Measurements from ENCODE around the gene PPP2R2B. TPM values are rescaled to one million over a fixed set of nuclear protein-coding genes. Genes with fewer than 3 reads are reported as not detected.

Gene PPP2R2B
- total RNA-seq, 2 donors from 2014 or later: 0.35 to 0.93 TPM

DNA sequence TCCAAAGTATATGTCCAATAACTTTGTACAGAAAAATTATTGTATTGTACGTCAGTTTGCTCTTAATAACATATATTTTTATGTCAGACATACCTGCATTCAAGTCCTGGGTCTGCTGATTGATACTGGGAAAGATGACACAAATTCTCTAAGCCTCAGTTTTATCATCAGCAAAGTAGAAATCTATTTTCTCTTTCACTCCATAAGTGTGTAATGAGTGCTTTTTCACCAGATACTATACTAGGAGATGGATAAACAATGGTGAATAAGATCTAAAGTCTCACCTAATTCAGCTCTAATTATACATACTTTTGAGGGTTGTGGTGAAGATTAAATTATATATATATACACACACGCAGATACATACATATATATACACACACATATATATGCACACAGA lies 12.3 kb downstream of the PPP2R2B start:
- Histone ChIP-seq H3K9me3 (no peaks in the 10 kb centered on the region), H3K27me3 (no peaks in the 10 kb centered on the region), H3K4me1 (no peaks in the 10 kb centered on the region), H3K9ac (ENCODE audit: low read depth in 2 of 2, low read length in 2 of 2) (no peak overlapping the region), H3K27ac (no peak overlapping the region), H3K36me3 (no peaks in the 10 kb centered on the region), H3K4me3 (no peak overlapping the region)
- intact Hi-C loops (cut with DNase I): no loop called here
- TF ChIP-seq, protein P1, sequence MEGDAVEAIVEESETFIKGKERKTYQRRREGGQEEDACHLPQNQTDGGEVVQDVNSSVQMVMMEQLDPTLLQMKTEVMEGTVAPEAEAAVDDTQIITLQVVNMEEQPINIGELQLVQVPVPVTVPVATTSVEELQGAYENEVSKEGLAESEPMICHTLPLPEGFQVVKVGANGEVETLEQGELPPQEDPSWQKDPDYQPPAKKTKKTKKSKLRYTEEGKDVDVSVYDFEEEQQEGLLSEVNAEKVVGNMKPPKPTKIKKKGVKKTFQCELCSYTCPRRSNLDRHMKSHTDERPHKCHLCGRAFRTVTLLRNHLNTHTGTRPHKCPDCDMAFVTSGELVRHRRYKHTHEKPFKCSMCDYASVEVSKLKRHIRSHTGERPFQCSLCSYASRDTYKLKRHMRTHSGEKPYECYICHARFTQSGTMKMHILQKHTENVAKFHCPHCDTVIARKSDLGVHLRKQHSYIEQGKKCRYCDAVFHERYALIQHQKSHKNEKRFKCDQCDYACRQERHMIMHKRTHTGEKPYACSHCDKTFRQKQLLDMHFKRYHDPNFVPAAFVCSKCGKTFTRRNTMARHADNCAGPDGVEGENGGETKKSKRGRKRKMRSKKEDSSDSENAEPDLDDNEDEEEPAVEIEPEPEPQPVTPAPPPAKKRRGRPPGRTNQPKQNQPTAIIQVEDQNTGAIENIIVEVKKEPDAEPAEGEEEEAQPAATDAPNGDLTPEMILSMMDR (IDR thresholded peaks at IDR 0.05): no peak
- no peak for DNase-seq

DNA sequence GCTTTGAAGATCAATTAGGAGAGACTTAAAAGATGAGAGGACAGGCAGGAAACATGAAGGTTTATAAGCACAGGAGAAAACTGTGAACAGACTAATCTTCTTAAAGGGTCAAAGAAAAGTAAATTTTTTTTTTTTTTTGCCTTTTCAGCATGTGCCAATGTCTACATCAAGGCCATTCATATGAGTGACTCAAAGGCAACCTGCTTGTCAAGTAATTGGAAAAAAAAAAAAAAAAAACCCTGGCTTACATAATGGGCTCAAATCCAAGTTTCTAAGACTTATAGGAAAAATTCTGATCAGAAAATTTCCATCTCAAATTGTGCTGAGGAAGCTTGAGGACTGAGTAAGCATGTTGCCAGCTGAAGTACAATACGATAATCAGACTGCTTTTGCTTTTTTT lies 15.9 kb downstream of the PPP2R2B start:
- Histone ChIP-seq H3K9ac (ENCODE audit: low read depth in 2 of 2, low read length in 2 of 2) (no peak overlapping the region), H3K27ac (no peak overlapping the region), H3K4me1 (no peaks in the 10 kb centered on the region), H3K27me3 (no peaks in the 10 kb centered on the region), H3K4me3 (no peak overlapping the region), H3K36me3 (no peaks in the 10 kb centered on the region), H3K9me3 (no peaks in the 10 kb centered on the region)
- TF ChIP-seq, protein P1 (IDR thresholded peaks at IDR 0.05): no peak
- DNase-seq: no peak
- intact Hi-C loops (cut with DNase I): no loop called here

DNA sequence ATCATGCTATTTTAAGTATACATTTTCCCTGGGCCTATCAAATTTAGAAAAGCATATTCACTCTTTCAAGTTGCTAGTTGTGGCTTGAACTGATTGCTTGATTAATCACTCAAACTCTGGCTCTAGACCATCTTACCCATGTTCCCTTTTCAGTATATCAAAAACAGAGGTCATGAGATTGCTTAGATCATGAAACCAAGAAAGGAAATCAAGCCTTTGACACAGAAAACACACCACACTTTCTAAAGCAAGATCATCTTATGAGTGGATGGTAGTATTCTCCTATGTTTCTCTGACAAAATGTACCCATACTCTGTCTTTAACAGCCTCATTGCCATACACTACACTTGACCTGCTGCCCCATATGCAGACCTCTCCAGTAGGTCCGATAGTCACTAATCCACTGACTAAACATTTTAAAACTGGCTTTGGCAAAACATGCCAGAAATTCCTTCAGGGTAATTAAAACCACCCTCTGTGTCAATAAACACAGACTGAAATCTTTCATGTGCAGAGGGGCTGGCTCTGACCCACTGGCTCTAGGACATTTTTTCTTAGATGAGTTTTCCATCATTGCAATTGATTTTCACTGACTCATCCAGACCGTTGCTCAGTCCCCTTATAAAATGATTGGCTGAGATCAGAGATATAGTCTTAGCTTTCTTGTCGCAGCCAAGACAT lies 18.2 kb downstream of the PPP2R2B start:
- no peaks in the 10 kb centered on the region for H3K27me3 ChIP-seq
- TF ChIP-seq, protein P1 (IDR thresholded peaks at IDR 0.05): no peak
- no peak overlapping the region for H3K4me3 ChIP-seq
- H3K9me3 ChIP-seq: no peaks in the 10 kb centered on the region
- no peak overlapping the region for H3K9ac ChIP-seq (ENCODE audit: low read depth in 2 of 2, low read length in 2 of 2)
- intact Hi-C loops (cut with DNase I): no loop called here
- H3K27ac ChIP-seq: no peak overlapping the region
- no peak for DNase-seq
- H3K36me3 ChIP-seq: no peaks in the 10 kb centered on the region
- no peaks in the 10 kb centered on the region for H3K4me1 ChIP-seq

DNA sequence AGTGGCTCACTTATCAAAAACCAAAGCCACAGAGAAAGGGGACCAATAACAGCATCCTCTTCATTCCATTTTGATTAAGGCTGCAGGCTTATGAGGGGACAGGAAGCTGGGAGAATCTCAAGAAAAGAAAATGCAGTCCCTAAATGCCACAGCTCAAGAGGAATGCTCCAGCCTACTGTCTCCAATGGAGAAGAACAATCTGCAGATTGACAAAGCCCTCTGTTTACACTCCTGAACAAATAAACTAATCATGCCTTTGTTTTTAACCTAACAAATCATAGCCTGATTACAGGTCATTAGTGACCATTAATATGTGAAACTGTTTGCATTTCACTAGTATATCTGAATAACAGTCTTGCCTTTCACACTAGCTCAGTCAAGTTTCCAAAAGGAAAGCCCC lies 26.5 kb downstream of the PPP2R2B start:
- intact Hi-C loops (cut with DNase I): no loop called here
- TF ChIP-seq, protein P1 (IDR thresholded peaks at IDR 0.05): no peak
- H3K27me3 ChIP-seq: no peaks in the 10 kb centered on the region
- H3K9me3 ChIP-seq: no peaks in the 10 kb centered on the region
- no peak for DNase-seq
- no peak overlapping the region for H3K27ac ChIP-seq
- no peaks in the 10 kb centered on the region for H3K4me1 ChIP-seq
- H3K36me3 ChIP-seq: no peaks in the 10 kb centered on the region
- no peak overlapping the region for H3K4me3 ChIP-seq
- no peak overlapping the region for H3K9ac ChIP-seq (ENCODE audit: low read depth in 2 of 2, low read length in 2 of 2)

DNA sequence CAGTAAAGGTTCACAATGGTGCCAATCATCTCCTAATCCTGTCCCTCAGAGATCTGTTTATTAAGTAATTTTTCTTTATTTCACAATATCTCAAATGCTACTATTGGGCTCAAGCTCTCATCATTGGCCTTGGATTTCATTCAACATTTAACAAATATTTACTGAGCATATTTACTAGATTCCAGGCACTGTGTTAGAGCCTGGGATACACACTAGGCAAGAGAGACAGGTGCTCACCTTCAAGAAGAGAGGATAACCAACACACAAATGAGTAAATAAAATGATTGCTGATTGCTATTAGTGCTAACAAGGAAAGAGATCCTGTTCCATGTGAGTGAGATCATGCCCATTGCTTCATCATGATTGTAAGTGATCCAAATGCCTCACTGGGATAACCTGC lies 27.4 kb downstream of the PPP2R2B start:
- intact Hi-C loops (cut with DNase I): no loop called here
- no peak overlapping the region for H3K9ac ChIP-seq (ENCODE audit: low read depth in 2 of 2, low read length in 2 of 2)
- no peaks in the 10 kb centered on the region for H3K9me3 ChIP-seq
- TF ChIP-seq, protein P1 (IDR thresholded peaks at IDR 0.05): no peak
- no peaks in the 10 kb centered on the region for H3K36me3 ChIP-seq
- no peak overlapping the region for H3K27ac ChIP-seq
- DNase-seq: no peak
- no peaks in the 10 kb centered on the region for H3K4me1 ChIP-seq
- H3K27me3 ChIP-seq: no peaks in the 10 kb centered on the region
- no peak overlapping the region for H3K4me3 ChIP-seq

Data from colonic mucosa (tissue), 4 donors.